ENCODE measurements around the gene MAP3K5. TPM values are rescaled to one million over a fixed set of nuclear protein-coding genes. Genes with fewer than 3 reads are reported as not detected.
A peak's percentile ranks its signal among the peaks of the same experiment; 100 is the strongest.

The MAP3K5 gene
- total and polyA plus RNA-seq, 2 donors (not counting 1 experiment from before 2014, with no cell fraction given), result 10.9 to 62.6 TPM

DNA sequence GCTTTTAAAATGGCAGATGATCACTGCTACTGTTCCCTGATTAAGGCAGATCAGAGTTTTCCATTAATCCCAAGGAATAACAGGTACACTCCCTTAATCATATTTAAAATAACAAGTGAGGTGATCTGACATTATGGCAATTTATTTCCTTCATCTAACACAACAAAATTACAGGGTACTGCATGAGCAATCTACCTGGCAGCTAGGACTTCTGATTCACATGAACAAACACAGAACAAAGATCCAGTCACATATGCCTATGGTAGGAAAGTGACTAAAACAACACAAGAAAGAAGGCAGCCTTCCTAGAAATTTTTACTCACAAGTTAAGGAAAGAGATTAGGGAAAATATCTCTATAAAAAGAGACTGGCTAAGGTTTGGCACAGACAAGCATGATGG is 275.3 kb downstream of the MAP3K5 start:
- no peak for DNase-seq (ENCODE audit: low read depth in 2 of 2)
- Histone ChIP-seq H3K27me3 (ENCODE audit: control insufficient read depth, insufficient read depth, low read length) (no peaks in the 10 kb centered on the region), H2AFZ (ENCODE audit: low read length) (no peak overlapping the region), H3K9ac (ENCODE audit: insufficient read depth, low read length) (no peak overlapping the region), H3K4me3 (replicated peaks in 1 of 4; ENCODE audit: control extremely low read depth in 1 of 4, insufficient read depth in 1 of 4, low read depth in 3 of 4, low read length in 4 of 4) (no peak overlapping the region), H4K20me1 (ENCODE audit: control insufficient read depth, extremely low read depth, insufficient read depth, low read length) (no peaks in the 10 kb centered on the region), H3K36me3 (ENCODE audit: control insufficient read depth, insufficient read depth, low read length) (no peaks in the 10 kb centered on the region), H3K27ac (ENCODE audit: insufficient read depth, low read length) (no peak overlapping the region), H3K9me3 (ENCODE audit: control insufficient read depth, insufficient read depth, low read depth, low read length) (no peaks in the 10 kb centered on the region), H3K79me2 (ENCODE audit: control insufficient read depth, insufficient read depth, low read length) (no peaks in the 10 kb centered on the region), H3K4me1 (ENCODE audit: control insufficient read depth, extremely low read depth, insufficient read depth, low read length) (no peaks in the 10 kb centered on the region), H3K4me2 (ENCODE audit: extremely low read depth, insufficient read depth, low read length) (no peak overlapping the region)
- TF ChIP-seq, protein P1, sequence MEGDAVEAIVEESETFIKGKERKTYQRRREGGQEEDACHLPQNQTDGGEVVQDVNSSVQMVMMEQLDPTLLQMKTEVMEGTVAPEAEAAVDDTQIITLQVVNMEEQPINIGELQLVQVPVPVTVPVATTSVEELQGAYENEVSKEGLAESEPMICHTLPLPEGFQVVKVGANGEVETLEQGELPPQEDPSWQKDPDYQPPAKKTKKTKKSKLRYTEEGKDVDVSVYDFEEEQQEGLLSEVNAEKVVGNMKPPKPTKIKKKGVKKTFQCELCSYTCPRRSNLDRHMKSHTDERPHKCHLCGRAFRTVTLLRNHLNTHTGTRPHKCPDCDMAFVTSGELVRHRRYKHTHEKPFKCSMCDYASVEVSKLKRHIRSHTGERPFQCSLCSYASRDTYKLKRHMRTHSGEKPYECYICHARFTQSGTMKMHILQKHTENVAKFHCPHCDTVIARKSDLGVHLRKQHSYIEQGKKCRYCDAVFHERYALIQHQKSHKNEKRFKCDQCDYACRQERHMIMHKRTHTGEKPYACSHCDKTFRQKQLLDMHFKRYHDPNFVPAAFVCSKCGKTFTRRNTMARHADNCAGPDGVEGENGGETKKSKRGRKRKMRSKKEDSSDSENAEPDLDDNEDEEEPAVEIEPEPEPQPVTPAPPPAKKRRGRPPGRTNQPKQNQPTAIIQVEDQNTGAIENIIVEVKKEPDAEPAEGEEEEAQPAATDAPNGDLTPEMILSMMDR (conservative IDR thresholded peaks at IDR 0.05 in 1 of 2, IDR thresholded peaks at IDR 0.05 in 1 of 2; ENCODE audit: low read depth in 1 of 2, low read length in 2 of 2), result no peak
- no peak for TF ChIP-seq EZH2 (IDR thresholded peaks at IDR 0.05; ENCODE audit: low read length, missing control alignments)

DNA sequence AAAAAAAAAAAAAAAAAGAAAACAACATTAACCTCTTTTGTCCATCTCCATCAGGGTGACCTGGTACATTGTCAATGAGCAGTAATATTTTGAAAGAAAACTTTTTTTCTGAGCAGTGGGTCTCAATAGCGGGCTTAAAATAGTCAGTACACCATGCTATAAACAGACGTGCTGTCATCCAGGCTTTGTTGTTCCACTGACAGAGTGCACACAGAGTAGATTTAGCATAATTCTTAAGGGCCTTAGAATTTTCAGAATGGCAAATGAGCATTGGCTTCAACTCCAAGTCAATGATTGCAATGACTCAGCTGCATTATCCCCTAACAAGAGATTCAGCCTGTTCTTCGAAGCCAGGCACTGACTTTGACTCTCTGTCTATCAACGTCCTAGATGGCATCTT is 277.7 kb downstream of the MAP3K5 start:
- no peak overlapping the region for H2AFZ ChIP-seq (ENCODE audit: low read length)
- no peaks in the 10 kb centered on the region for H3K4me1 ChIP-seq (ENCODE audit: control insufficient read depth, extremely low read depth, insufficient read depth, low read length)
- H3K4me3 ChIP-seq (replicated peaks in 1 of 4; ENCODE audit: control extremely low read depth in 1 of 4, insufficient read depth in 1 of 4, low read depth in 3 of 4, low read length in 4 of 4), result no peak overlapping the region
- H3K4me2 ChIP-seq (ENCODE audit: extremely low read depth, insufficient read depth, low read length), result no peak overlapping the region
- no peaks in the 10 kb centered on the region for H4K20me1 ChIP-seq (ENCODE audit: control insufficient read depth, extremely low read depth, insufficient read depth, low read length)
- H3K9me3 ChIP-seq (ENCODE audit: control insufficient read depth, insufficient read depth, low read depth, low read length), result no peaks in the 10 kb centered on the region
- no peak overlapping the region for H3K9ac ChIP-seq (ENCODE audit: insufficient read depth, low read length)
- no peaks in the 10 kb centered on the region for H3K79me2 ChIP-seq (ENCODE audit: control insufficient read depth, insufficient read depth, low read length)
- H3K27ac ChIP-seq (ENCODE audit: insufficient read depth, low read length), result no peak overlapping the region
- H3K36me3 ChIP-seq (ENCODE audit: control insufficient read depth, insufficient read depth, low read length), result no peaks in the 10 kb centered on the region
- no peak for DNase-seq (ENCODE audit: low read depth in 2 of 2)
- TF ChIP-seq, protein P1 (conservative IDR thresholded peaks at IDR 0.05 in 1 of 2, IDR thresholded peaks at IDR 0.05 in 1 of 2; ENCODE audit: low read depth in 1 of 2, low read length in 2 of 2), result no peak
- TF ChIP-seq EZH2 (IDR thresholded peaks at IDR 0.05; ENCODE audit: low read length, missing control alignments), result no peak
- peaks cover 3% of the 10 kb centered on the region for H3K27me3 ChIP-seq (ENCODE audit: control insufficient read depth, insufficient read depth, low read length)

DNA sequence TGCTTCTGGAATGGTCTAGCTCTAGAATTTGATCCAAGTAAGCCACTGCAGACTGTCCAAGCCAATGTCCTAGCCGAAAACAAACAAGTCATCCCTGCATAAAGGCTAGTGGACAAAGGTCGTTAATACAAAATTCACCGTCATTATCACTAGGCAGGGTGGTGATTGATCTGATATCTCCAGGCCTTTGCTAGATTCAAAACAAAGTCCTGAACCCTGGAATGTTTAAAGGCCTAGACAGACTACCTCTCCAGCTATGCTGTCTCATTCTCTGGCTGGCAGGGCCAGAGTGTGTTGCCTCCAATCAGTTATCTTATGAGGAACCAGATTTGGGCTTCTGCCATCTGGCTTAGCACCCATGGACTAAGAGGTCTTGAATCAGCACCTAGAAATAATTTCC is 280.4 kb downstream of the MAP3K5 start:
- no peaks in the 10 kb centered on the region for H4K20me1 ChIP-seq (ENCODE audit: control insufficient read depth, extremely low read depth, insufficient read depth, low read length)

More for the DNA sequence above, 280.4 kb downstream of the MAP3K5 start:
- no peak overlapping the region for H2AFZ ChIP-seq (ENCODE audit: low read length)
- no peak overlapping the region for H3K4me2 ChIP-seq (ENCODE audit: extremely low read depth, insufficient read depth, low read length)
- no peak overlapping the region for H3K4me3 ChIP-seq (replicated peaks in 1 of 4; ENCODE audit: control extremely low read depth in 1 of 4, insufficient read depth in 1 of 4, low read depth in 3 of 4, low read length in 4 of 4)
- no peaks in the 10 kb centered on the region for H3K4me1 ChIP-seq (ENCODE audit: control insufficient read depth, extremely low read depth, insufficient read depth, low read length)
- TF ChIP-seq, protein P1 (conservative IDR thresholded peaks at IDR 0.05 in 1 of 2, IDR thresholded peaks at IDR 0.05 in 1 of 2; ENCODE audit: low read depth in 1 of 2, low read length in 2 of 2), result no peak
- no peak for TF ChIP-seq EZH2 (IDR thresholded peaks at IDR 0.05; ENCODE audit: low read length, missing control alignments)
- no peaks in the 10 kb centered on the region for H3K36me3 ChIP-seq (ENCODE audit: control insufficient read depth, insufficient read depth, low read length)
- peaks cover 3% of the 10 kb centered on the region for H3K27me3 ChIP-seq (ENCODE audit: control insufficient read depth, insufficient read depth, low read length)
- peak in 1 of 2 donors; percentile 33 for DNase-seq (ENCODE audit: low read depth in 2 of 2)
- no peak overlapping the region for H3K27ac ChIP-seq (ENCODE audit: insufficient read depth, low read length)
- no peak overlapping the region for H3K9ac ChIP-seq (ENCODE audit: insufficient read depth, low read length)
- H3K9me3 ChIP-seq (ENCODE audit: control insufficient read depth, insufficient read depth, low read depth, low read length), result no peaks in the 10 kb centered on the region
- H3K79me2 ChIP-seq (ENCODE audit: control insufficient read depth, insufficient read depth, low read length), result no peaks in the 10 kb centered on the region
